GM10266 (cell line): Measurements from ENCODE around the gene PLCD3.

Source experiments
- DNase-seq: peaks from one replicate; pipeline ENCODE4 v3.0.0; 2012; ENCODE audit errors: extremely low spot score
- CTCF ChIP-seq: IDR thresholded peaks from 2 replicates; pipeline ENCODE4 v1.5.1; 2012; ENCODE audit warnings: mild to moderate bottlenecking, low read depth; ENCODE audit not compliant: control insufficient read depth, insufficient read depth; ENCODE audit errors: missing control alignments

The PLCD3 gene

GRCh38 chr17:45145035-45145389 lies 12.7 kb upstream of the PLCD3 start:
- no peak for TF ChIP-seq CTCF

GRCh38 chr17:45144199-45145034 lies 12.1 kb upstream of the PLCD3 start:
- peak; percentile 71 for DNase-seq
- TF ChIP-seq CTCF = no peak

More at GRCh38 chr17:45145035-45145389, 12.7 kb upstream of the PLCD3 start:
- DNase-seq = no peak

- no peak for TF ChIP-seq CTCF
- no peak for DNase-seq
Observed at GRCh38 chr17:45143767-45144198, 11.5 kb upstream of the PLCD3 start.

GRCh38 chr17:45143094-45143670 lies 10.9 kb upstream of the PLCD3 start:
- DNase-seq = no peak
- no peak for TF ChIP-seq CTCF

- DNase-seq = no peak
- TF ChIP-seq CTCF = no peak
Observed at GRCh38 chr17:45139533-45139920, 7.2 kb upstream of the PLCD3 start.

DNA sequence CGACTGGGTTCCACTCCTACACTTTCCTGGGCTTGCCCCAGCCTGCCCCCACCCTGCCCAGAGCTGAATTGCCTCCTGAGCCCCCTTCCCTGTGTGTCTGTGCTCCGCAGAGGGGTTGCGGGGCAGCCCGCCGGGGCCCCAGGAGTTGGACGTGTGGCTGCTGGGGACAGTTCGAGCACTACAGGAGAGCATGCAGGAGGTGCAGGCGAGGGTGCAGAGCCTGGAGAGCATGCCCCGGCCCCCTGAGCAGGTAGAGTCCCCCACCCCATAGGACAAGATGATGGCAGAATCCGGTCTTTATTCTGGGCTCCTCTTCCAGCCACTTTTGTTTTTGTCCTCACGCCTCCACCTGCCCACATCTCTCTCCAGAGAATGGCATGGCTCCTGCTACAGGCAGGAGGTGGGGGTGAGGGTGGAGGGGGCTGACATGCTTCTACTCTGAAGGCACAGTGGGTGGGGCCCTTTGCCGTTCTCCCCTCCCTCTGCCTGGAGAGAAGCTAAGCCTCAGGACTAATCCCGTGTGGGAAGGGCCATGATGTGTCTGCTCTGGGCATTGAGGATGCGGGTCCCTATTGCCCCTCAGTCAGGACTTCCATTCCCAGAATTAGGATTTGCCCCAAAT lies 6.7 kb upstream of the PLCD3 start:
- no peak for TF ChIP-seq CTCF
- no peak for DNase-seq
